PC-3 (cell line): Measurements from ENCODE around the gene PRIMA1. TPM values are rescaled to one million over a fixed set of nuclear protein-coding genes. Genes with fewer than 3 reads are reported as not detected.

Source experiments
- ATAC-seq: fragments of 200-7000 bp; cut with Tn5 transposase; 2 replicates; pipeline ENCODE4 v1.9.1; 2020; ENCODE audit warnings: mild to moderate bottlenecking, moderate library complexity
- BruUV-seq: library from RNA; stranded (reverse); fragments of 400-500 nt; replicated peaks from 2 replicates; lab custom pipeline; 2021; lab: Mats Ljungman, UMichigan
- CTCF ChIA-PET: fragments of 300-600 bp; sonication (Branson Sonifier 250); formaldehyde crosslinking; loops from one replicate; lab custom pipeline; 2022; ENCODE audit warnings: antibody characterized with exemption; lab: Charles Lee
- POLR2A ChIA-PET: fragments of 300-600 bp; sonication (Branson Sonifier 250); formaldehyde crosslinking; loops from one replicate; lab custom pipeline; 2022; ENCODE audit warnings: antibody characterized with exemption; ENCODE audit not compliant: unreplicated experiment; lab: Charles Lee
- DNase-seq: peaks from one replicate; pipeline ENCODE4 v3.0.0-alpha.2; 2015
- H2AFZ ChIP-seq: fragments of 300-600 bp; sonication (generic); 2 replicates; pipeline ENCODE4 v1.6.0; 2016; ENCODE audit warnings: antibody characterized with exemption, low read length
- H3F3A ChIP-seq: fragments of 300-600 bp; sonication (generic); one replicate; pipeline ENCODE4 v1.6.0; 2017; ENCODE audit warnings: antibody characterized with exemption, low read length, control low read depth, mild to moderate bottlenecking; ENCODE audit not compliant: unreplicated experiment
- H3K27ac ChIP-seq: fragments of 300-600 bp; sonication (generic); 2 replicates; pipeline ENCODE4 v1.5.1; 2016; ENCODE audit warnings: mild to moderate bottlenecking, low read length
- H3K27me3 ChIP-seq: fragments of 300-600 bp; sonication (generic); 2 replicates; pipeline ENCODE4 v1.6.1; 2016; ENCODE audit warnings: low read length, mixed read lengths
- H3K36me3 ChIP-seq: fragments of 300-600 bp; sonication (generic); 2 replicates; pipeline ENCODE4 v1.6.1; 2016; ENCODE audit warnings: low read depth, mixed run types, low read length, mixed read lengths
- H3K4me1 ChIP-seq: fragments of 300-600 bp; sonication (generic); 2 replicates; pipeline ENCODE4 v1.5.1; 2016; ENCODE audit warnings: low read length; ENCODE audit not compliant: insufficient read depth
- H3K4me2 ChIP-seq: fragments of 300-600 bp; sonication (generic); 2 replicates; pipeline ENCODE4 v1.6.0; 2016; ENCODE audit warnings: low read length
- H3K4me3 ChIP-seq: fragments of 300-600 bp; sonication (generic); 2 replicates; pipeline ENCODE4 v1.5.1; 2016; ENCODE audit warnings: mild to moderate bottlenecking, low read length, mixed read lengths
- H3K79me2 ChIP-seq: fragments of 300-600 bp; sonication (generic); 2 replicates; pipeline ENCODE4 v1.6.1; 2017; ENCODE audit warnings: low read length, mixed read lengths
- H3K9ac ChIP-seq: fragments of 300-600 bp; sonication (generic); 2 replicates; pipeline ENCODE4 v1.6.0; 2016; ENCODE audit warnings: mild to moderate bottlenecking, low read length
- H3K9me2 ChIP-seq: fragments of 300-600 bp; sonication (generic); replicated peaks from 2 replicates; pipeline ENCODE4 v1.6.1; 2016; ENCODE audit warnings: mixed run types, low read length, mixed read lengths
- H3K9me3 ChIP-seq: fragments of 300-600 bp; sonication (generic); 2 replicates; pipeline ENCODE4 v1.6.1; 2016; ENCODE audit warnings: low read length, mixed read lengths
- H4K20me1 ChIP-seq: fragments of 300-600 bp; sonication (generic); 2 replicates; pipeline ENCODE4 v1.6.1; 2016; ENCODE audit warnings: low read length, mixed read lengths
- CTCF ChIP-seq: fragments of 300-600 bp; sonication (generic); conservative IDR thresholded peaks from 2 replicates; pipeline ENCODE4 v1.5.1; 2017; ENCODE audit warnings: antibody characterized with exemption, low read depth, mild to moderate bottlenecking, low read length
- EZH2 ChIP-seq: fragments of 300-600 bp; sonication (generic); IDR thresholded peaks from one replicate; pipeline ENCODE4 v1.6.1; 2017; ENCODE audit warnings: antibody characterized with exemption, mild to moderate bottlenecking, low read length; ENCODE audit not compliant: unreplicated experiment
- EZH2phosphoT487 ChIP-seq: fragments of 300-600 bp; sonication (generic); IDR thresholded peaks from 2 replicates; pipeline ENCODE4 v1.6.1; 2018; ENCODE audit warnings: mild to moderate bottlenecking, antibody characterized with exemption, low read length, borderline replicate concordance
- intact Hi-C: fragments of 100-400 bp; cut with micrococcal nuclease; formaldehyde crosslinking; loops from 2 replicates; pipeline ENCODE4 v1.9.0; 2023
- total RNA-seq: library from RNA; depleted of rRNA; stranded (reverse); fragments of >200 nt; gene quantifications from 2 replicates; pipeline ENCODE4 v1.2.3, GENCODE V29; 2014

Gene PRIMA1
- total RNA-seq, 1 experiment from 2014 or later, result 0.04 TPM

- no peak overlapping the region for H2AFZ ChIP-seq
Measured at GRCh38 chr14:93720076-93720815, 68.0 kb downstream of the PRIMA1 start.

GRCh38 chr14:93719256-93719655, 69.0 kb downstream of the PRIMA1 start:
- Histone ChIP-seq H3K9ac (no peak overlapping the region), H3K9me3 (no peaks in the 10 kb centered on the region), H3K27me3 (peaks cover 17% of the 10 kb centered on the region), H3K79me2 (no peaks in the 10 kb centered on the region), H3K4me2 (no peak overlapping the region), H3K36me3 (no peaks in the 10 kb centered on the region), H2AFZ (no peak overlapping the region), H3K4me1 (no peaks in the 10 kb centered on the region), H3K4me3 (no peak overlapping the region), H3F3A (no peaks in the 10 kb centered on the region), H4K20me1 (no peaks in the 10 kb centered on the region), H3K9me2 (no peaks in the 10 kb centered on the region), H3K27ac (no peak overlapping the region)
- BruUV-seq, result no TSS peak
- ChIA-PET CTCF (no interaction called here), POLR2A (no interaction called here)
- ATAC-seq (no peak), DNase-seq (no peak)
- TF ChIP-seq CTCF (no peak), EZH2 (no peak), EZH2phosphoT487 (no peak)
- intact Hi-C loops, result no loop called here

More at GRCh38 chr14:93720076-93720815, 68.0 kb downstream of the PRIMA1 start:
- peaks cover 17% of the 10 kb centered on the region for H3K27me3 ChIP-seq
- TF ChIP-seq CTCF (no peak), EZH2 (no peak), EZH2phosphoT487 (no peak)
- no peaks in the 10 kb centered on the region for H3K36me3 ChIP-seq
- no peak overlapping the region for H3K27ac ChIP-seq
- ATAC-seq (no peak), DNase-seq (no peak)
- H3K4me2 ChIP-seq, result no peak overlapping the region
- intact Hi-C loops, result no loop called here
- ChIA-PET CTCF (no interaction called here), POLR2A (no interaction called here)
- H3K4me3 ChIP-seq, result no peak overlapping the region
- no peaks in the 10 kb centered on the region for H4K20me1 ChIP-seq
- H3K9ac ChIP-seq, result no peak overlapping the region
- no peaks in the 10 kb centered on the region for H3K9me2 ChIP-seq
- H3F3A ChIP-seq, result no peaks in the 10 kb centered on the region
- no peaks in the 10 kb centered on the region for H3K9me3 ChIP-seq
- H3K79me2 ChIP-seq, result no peaks in the 10 kb centered on the region
- H3K4me1 ChIP-seq, result no peaks in the 10 kb centered on the region
- BruUV-seq, result no TSS peak

DNA sequence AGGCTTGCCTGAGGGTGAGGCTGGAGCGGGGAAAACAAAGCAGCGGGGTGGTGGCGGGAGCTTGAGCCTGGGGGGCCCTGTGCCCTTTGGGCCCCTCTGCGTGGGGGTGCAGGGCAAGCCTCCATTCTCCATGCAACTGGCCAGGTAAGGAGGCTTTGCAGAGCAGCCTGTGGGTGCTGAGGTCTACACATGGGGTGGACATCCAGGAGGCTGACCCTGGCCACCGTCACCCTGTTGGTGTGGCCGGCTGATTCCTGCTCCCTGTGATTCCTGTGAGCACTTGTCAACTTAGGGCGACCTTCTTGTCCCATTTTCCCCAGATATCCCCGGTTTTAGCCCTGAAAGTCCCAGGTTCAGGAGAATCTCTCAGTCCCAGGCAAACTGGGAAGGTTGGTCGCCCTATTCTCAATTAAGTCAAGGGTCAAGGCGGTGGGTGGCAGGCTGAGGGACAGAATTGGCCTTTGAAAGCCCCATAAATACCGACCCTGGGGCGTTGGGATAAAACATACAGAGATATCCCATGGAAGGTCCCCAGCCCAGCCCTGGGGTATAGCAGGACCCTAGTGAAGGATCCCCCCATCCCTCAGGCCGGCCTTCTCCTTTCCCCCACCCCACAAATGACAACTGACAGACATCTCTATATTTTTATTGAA, 70.5 kb downstream of the PRIMA1 start:
- ChIA-PET CTCF (no interaction called here), POLR2A (no interaction called here)
- Histone ChIP-seq H3K27me3 (peaks cover 24% of the 10 kb centered on the region), H3K4me1 (no peaks in the 10 kb centered on the region), H3K9me3 (no peaks in the 10 kb centered on the region), H3K27ac (no peak overlapping the region), H2AFZ (no peak overlapping the region), H3K79me2 (no peaks in the 10 kb centered on the region), H3K4me3 (no peak overlapping the region), H4K20me1 (no peaks in the 10 kb centered on the region), H3F3A (no peaks in the 10 kb centered on the region), H3K36me3 (no peaks in the 10 kb centered on the region), H3K9ac (no peak overlapping the region), H3K9me2 (no peaks in the 10 kb centered on the region), H3K4me2 (no peak overlapping the region)
- ATAC-seq (no peak), DNase-seq (no peak)
- intact Hi-C loops, result no loop called here
- no TSS peak for BruUV-seq
- TF ChIP-seq CTCF (no peak), EZH2phosphoT487 (no peak), EZH2 (no peak)
